Right lobe of liver (tissue), 4 donors: Measurements from ENCODE around the gene METTL16.

Experiments
- POLR2A ChIP-seq: fragments of 450-650 bp; IDR thresholded peaks from one replicate; pipeline ENCODE4 v1.6.1; 2017; ENCODE audit warnings: antibody characterized with exemption, mild to moderate bottlenecking
- TF ChIP-seq, protein P1 (sequence below), 4 donors: fragments of 200-600 bp in 3 of 4; fragments of 450-650 bp in 1 of 4; IDR thresholded peaks; one replicate each; pipeline versions ENCODE4 v1.5.1 to v1.8.0; 2016 to 2022; ENCODE audit warnings: antibody characterized with exemption in 4 of 4, mild to moderate bottlenecking in 2 of 4
- donor health status: DM: no; HTN: no; CAD: no.
- donor health status: DM: no; HTN: no; CAD: no.
- donor health status: DM: no; HTN: yes; CAD: no.

DNA sequence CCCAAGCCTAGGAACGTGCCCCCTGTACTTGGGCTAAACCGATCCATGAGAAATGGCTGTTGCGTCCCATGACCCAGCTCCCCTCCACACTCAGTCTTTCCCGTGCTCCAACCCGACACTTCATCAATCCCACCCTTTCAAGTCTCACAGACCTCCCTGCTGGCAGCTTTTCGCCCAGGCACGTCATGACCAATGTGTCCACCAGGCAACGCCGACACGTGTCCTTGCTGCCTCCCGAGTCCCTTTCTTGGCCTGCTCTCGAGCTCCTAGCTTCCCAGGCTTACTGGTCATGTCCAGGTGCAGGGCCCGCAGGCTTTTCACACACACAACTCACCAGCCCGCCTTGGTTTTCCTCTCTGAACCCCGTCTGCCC is 123.0 kb downstream of the METTL16 start:
- TF ChIP-seq, protein P1, sequence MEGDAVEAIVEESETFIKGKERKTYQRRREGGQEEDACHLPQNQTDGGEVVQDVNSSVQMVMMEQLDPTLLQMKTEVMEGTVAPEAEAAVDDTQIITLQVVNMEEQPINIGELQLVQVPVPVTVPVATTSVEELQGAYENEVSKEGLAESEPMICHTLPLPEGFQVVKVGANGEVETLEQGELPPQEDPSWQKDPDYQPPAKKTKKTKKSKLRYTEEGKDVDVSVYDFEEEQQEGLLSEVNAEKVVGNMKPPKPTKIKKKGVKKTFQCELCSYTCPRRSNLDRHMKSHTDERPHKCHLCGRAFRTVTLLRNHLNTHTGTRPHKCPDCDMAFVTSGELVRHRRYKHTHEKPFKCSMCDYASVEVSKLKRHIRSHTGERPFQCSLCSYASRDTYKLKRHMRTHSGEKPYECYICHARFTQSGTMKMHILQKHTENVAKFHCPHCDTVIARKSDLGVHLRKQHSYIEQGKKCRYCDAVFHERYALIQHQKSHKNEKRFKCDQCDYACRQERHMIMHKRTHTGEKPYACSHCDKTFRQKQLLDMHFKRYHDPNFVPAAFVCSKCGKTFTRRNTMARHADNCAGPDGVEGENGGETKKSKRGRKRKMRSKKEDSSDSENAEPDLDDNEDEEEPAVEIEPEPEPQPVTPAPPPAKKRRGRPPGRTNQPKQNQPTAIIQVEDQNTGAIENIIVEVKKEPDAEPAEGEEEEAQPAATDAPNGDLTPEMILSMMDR (IDR thresholded peaks at IDR 0.05) = no peak
- TF ChIP-seq POLR2A = no peak
